Loucy (cell line): Measurements from ENCODE around the gene DVL2.

ENCODE experiments used
- EZH2phosphoT487 ChIP-seq: fragments of 200-600 bp; IDR thresholded peaks from 2 replicates; pipeline ENCODE4 v1.6.1; 2018; ENCODE audit warnings: antibody characterized with exemption, mild to moderate bottlenecking, moderate library complexity, borderline replicate concordance
- TF ChIP-seq, protein P1 (sequence below): fragments of 200-600 bp; sonication (generic); conservative IDR thresholded peaks from 2 replicates; pipeline ENCODE4 v1.5.1; 2014; ENCODE audit warnings: mild to moderate bottlenecking, antibody characterized with exemption, low read length

DNA sequence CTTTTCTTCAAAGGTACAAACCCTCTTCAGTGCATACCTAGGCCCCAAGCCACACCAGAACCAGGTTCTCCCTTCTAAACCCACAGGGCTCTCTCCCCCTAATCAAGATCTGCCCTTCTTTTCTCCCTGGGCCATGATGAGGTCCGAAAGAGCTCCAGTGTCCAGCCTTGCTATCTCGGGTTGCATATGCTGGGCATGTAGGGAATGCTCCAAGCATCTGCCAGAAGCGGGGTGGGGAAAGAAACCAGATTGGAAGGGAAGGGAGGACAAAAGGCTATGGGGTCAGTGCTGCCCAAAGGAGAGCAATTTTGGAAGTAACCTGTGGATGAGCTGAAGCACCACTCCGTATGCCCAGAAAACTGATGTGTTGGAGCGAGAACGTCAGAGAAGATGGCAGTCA, 14.9 kb upstream of the DVL2 start:
- no peak for TF ChIP-seq EZH2phosphoT487
- TF ChIP-seq, protein P1, sequence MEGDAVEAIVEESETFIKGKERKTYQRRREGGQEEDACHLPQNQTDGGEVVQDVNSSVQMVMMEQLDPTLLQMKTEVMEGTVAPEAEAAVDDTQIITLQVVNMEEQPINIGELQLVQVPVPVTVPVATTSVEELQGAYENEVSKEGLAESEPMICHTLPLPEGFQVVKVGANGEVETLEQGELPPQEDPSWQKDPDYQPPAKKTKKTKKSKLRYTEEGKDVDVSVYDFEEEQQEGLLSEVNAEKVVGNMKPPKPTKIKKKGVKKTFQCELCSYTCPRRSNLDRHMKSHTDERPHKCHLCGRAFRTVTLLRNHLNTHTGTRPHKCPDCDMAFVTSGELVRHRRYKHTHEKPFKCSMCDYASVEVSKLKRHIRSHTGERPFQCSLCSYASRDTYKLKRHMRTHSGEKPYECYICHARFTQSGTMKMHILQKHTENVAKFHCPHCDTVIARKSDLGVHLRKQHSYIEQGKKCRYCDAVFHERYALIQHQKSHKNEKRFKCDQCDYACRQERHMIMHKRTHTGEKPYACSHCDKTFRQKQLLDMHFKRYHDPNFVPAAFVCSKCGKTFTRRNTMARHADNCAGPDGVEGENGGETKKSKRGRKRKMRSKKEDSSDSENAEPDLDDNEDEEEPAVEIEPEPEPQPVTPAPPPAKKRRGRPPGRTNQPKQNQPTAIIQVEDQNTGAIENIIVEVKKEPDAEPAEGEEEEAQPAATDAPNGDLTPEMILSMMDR, result no peak
